C4-2B (cell line): ENCODE results near the gene UGT3A2.

Experiments
- H3K27ac ChIP-seq: fragments of 450-650 bp; 2 replicates; pipeline ENCODE4 v1.5.1; 2017
- ZFX ChIP-seq: fragments of 450-650 bp; IDR thresholded peaks from 2 replicates; pipeline ENCODE4 v1.6.1; 2017
- TF ChIP-seq, protein P1 (sequence below): fragments of 450-650 bp; conservative IDR thresholded peaks from 2 replicates; pipeline ENCODE4 v1.5.1; 2017; ENCODE audit warnings: mild to moderate bottlenecking

The UGT3A2 gene

GRCh38 chr5:36060420-36060887 is 6.2 kb downstream of the UGT3A2 start:
- TF ChIP-seq, protein P1, sequence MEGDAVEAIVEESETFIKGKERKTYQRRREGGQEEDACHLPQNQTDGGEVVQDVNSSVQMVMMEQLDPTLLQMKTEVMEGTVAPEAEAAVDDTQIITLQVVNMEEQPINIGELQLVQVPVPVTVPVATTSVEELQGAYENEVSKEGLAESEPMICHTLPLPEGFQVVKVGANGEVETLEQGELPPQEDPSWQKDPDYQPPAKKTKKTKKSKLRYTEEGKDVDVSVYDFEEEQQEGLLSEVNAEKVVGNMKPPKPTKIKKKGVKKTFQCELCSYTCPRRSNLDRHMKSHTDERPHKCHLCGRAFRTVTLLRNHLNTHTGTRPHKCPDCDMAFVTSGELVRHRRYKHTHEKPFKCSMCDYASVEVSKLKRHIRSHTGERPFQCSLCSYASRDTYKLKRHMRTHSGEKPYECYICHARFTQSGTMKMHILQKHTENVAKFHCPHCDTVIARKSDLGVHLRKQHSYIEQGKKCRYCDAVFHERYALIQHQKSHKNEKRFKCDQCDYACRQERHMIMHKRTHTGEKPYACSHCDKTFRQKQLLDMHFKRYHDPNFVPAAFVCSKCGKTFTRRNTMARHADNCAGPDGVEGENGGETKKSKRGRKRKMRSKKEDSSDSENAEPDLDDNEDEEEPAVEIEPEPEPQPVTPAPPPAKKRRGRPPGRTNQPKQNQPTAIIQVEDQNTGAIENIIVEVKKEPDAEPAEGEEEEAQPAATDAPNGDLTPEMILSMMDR, result peak; percentile 63
- TF ChIP-seq ZFX, result no peak
- H3K27ac ChIP-seq, result no peak overlapping the region

DNA sequence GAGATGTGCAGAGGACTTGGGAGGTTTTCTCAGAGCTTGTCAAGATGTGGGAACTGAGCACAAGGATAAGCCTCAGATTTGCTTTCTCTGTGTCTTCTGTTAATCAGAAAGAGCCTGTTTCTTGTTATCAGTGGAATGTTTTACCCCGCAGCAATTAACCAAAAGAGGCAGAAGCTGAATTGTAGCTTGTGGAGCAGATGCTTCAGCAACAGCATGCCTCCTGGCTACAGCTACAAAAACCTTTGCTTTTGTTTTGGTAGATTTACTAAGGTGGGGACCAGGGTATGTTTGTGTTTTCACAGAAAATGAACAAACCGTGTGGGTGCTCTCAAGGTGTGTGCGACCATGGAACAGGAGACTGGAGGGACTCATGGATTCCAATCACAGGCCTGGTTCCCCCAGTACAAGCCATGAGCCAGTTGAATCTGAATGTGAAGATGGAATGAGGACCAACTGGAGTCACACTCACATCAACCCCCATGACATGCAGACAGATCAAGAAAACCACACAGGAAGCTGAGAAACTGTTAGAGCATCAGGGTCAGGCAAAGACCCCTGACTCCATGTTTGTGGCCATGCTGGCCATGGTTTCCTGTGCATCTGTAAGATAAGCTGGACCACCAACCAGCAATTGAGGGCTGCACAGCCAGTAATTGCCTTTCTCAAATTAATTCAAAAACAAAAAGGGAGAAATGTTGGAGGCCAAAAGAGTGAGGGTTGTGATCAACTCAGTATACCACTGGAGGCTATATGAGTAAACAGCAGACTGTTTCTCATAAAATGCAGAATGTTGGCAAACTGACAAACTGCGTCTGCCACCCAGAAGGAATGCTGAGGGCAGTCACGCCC is 6.9 kb downstream of the UGT3A2 start:
- TF ChIP-seq ZFX, result no peak
- TF ChIP-seq, protein P1, result no peak
- no peak overlapping the region for H3K27ac ChIP-seq

GRCh38 chr5:36058776-36059175 is 7.9 kb downstream of the UGT3A2 start:
- H3K27ac ChIP-seq, result no peak overlapping the region
- TF ChIP-seq, protein P1, result no peak
- no peak for TF ChIP-seq ZFX

DNA sequence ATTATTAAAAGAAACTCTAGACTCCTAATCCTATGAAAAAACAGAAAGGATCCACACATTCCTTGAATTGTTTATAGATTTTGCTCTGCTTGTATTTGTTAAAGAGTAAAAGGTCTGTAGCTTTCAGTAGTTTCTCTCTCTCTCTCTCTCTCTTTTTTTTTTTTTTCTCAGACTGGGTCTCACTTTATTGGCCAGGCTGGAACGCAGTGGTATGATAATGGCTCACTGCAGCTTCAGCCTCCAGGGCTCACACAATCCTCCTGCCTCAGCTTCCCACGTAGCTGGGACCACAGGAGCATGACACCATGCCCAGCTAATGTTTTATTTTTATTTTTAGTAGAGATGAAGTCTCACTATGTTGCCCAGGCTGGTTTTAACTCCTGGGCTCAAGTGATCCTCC is 9.3 kb downstream of the UGT3A2 start:
- no peak for TF ChIP-seq ZFX
- TF ChIP-seq, protein P1, result no peak
- H3K27ac ChIP-seq, result no peak overlapping the region

DNA sequence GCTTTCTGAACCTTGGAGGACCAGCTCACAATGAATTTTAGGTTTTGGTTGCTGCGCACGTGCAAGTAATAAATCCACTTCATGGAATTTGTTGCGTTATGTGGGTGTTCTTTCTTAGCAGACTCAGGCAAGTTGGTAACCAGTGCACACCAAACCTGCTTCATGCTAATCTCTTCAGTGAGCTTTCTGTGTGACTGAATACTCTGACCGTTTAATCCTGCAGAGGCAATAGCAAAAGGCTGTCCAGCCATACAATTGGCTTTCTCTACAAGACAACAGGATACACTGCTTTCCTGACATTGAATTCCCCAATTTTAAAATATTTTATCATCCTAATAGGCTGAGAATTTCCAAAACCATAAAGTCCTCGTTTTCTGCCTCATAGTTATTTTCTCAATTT is 10.3 kb downstream of the UGT3A2 start:
- TF ChIP-seq, protein P1, result no peak
- no peak for TF ChIP-seq ZFX
- no peak overlapping the region for H3K27ac ChIP-seq

DNA sequence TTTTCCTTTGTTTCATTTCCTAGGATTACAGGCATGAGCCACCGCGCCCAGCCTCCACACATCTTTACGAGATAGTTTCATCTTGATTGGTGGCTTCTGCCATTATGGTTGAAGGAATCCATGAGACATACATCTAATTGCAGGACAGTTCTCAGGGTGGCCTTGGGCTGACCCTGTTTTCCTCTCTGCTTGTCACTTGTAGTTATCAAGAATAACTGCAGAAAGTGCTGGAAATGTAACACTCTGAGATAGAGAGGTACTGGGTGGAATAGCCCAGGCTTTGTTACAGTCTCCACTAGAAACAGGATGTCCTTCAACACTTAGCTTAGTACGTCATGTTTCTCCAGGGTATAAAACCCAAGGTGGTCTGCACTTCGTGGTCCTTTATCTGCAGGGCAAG is 10.7 kb downstream of the UGT3A2 start:
- H3K27ac ChIP-seq, result no peak overlapping the region
- TF ChIP-seq, protein P1, result no peak
- TF ChIP-seq ZFX, result no peak

DNA sequence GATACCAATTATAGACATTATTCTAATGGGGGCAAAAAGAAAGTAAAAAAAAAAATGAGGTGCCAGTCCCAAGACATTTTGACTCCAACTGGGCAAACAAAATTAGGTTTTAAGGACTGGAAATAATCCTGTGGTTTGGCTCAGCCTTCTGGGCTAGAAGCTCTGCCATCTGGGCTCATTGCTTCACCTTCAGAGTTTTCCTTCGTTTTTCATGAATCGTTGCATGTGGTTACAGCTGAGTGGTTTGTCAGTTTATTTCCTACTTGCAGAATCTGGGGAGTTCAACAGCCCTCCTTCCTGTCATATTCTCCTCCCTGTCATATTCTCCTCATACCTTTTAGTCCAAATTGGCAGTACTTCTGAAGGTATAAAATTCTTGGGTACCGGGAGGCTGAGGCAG is 12.0 kb downstream of the UGT3A2 start:
- H3K27ac ChIP-seq, result no peak overlapping the region
- TF ChIP-seq, protein P1, result no peak
- TF ChIP-seq ZFX, result no peak
